ENCODE measurements around the gene PDE6H.

GRCh38 chr12:14988035-14988434 is 15.2 kb downstream of the PDE6H start:
- TF ChIP-seq, protein P1, sequence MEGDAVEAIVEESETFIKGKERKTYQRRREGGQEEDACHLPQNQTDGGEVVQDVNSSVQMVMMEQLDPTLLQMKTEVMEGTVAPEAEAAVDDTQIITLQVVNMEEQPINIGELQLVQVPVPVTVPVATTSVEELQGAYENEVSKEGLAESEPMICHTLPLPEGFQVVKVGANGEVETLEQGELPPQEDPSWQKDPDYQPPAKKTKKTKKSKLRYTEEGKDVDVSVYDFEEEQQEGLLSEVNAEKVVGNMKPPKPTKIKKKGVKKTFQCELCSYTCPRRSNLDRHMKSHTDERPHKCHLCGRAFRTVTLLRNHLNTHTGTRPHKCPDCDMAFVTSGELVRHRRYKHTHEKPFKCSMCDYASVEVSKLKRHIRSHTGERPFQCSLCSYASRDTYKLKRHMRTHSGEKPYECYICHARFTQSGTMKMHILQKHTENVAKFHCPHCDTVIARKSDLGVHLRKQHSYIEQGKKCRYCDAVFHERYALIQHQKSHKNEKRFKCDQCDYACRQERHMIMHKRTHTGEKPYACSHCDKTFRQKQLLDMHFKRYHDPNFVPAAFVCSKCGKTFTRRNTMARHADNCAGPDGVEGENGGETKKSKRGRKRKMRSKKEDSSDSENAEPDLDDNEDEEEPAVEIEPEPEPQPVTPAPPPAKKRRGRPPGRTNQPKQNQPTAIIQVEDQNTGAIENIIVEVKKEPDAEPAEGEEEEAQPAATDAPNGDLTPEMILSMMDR (conservative IDR thresholded peaks at IDR 0.05 in 1 of 2, IDR thresholded peaks at IDR 0.05 in 1 of 2; ENCODE audit: low read depth in 1 of 2, low read length in 2 of 2), result no peak
- no peak for TF ChIP-seq EZH2 (IDR thresholded peaks at IDR 0.05; ENCODE audit: low read length, missing control alignments)
